ENCODE data around the gene TSPAN5. TPM values are rescaled to one million over a fixed set of nuclear protein-coding genes. Genes with fewer than 3 reads are reported as not detected.

TSPAN5 gene
- total RNA-seq, 4 donors from 2014 or later, result 2.1 to 5.8 (median 3.8) TPM

DNA sequence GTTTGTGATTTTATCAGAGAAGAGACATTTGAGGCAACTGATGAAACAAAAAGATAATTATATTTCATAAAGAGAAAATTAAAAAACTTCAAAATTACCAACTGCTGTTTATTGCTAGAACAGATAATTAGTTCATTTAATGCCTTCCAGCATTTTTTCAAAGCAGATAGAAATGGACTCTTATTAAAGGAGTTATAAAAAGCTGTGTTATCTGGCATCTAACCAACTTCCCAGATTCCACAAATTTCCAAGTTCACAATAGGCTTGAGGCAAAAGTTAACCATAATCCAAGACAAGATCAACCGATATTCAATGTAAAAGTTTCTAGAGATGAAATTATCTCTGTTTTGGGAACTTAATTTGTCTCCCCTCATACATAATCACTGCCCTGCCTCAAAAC, 152.4 kb downstream of the TSPAN5 start:
- DNase-seq, result no peak
- Histone ChIP-seq H3K9me3 (no peaks in the 10 kb centered on the region), H3K27me3 (no peaks in the 10 kb centered on the region), H3K4me3 (no peak overlapping the region), H3K36me3 (no peaks in the 10 kb centered on the region), H3K27ac (no peak overlapping the region), H3K4me1 (no peaks in the 10 kb centered on the region)
- TF ChIP-seq POLR2A (IDR thresholded peaks at IDR 0.05), result no peak
- TF ChIP-seq, protein P1, sequence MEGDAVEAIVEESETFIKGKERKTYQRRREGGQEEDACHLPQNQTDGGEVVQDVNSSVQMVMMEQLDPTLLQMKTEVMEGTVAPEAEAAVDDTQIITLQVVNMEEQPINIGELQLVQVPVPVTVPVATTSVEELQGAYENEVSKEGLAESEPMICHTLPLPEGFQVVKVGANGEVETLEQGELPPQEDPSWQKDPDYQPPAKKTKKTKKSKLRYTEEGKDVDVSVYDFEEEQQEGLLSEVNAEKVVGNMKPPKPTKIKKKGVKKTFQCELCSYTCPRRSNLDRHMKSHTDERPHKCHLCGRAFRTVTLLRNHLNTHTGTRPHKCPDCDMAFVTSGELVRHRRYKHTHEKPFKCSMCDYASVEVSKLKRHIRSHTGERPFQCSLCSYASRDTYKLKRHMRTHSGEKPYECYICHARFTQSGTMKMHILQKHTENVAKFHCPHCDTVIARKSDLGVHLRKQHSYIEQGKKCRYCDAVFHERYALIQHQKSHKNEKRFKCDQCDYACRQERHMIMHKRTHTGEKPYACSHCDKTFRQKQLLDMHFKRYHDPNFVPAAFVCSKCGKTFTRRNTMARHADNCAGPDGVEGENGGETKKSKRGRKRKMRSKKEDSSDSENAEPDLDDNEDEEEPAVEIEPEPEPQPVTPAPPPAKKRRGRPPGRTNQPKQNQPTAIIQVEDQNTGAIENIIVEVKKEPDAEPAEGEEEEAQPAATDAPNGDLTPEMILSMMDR (IDR thresholded peaks at IDR 0.05), result no peak

DNA sequence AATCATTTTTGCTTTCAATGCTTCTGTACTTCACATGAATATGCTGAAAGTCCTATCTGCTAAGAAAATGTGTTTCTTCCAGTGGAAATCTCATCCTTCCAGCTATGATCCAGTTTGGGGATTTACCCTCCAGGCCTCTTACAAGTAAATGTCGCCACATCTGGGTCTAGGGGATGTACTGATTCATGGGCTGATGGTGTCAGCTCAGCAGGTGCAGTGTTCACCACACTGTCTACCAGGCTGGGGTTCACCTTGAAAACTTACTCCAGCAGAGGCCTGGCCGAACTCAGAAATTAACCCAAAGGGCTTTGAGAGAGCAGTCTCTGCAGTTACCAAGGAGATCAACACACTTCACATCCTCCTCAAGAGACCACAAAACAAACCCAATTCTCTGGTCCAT, 154.3 kb downstream of the TSPAN5 start:
- H3K36me3 ChIP-seq, result no peaks in the 10 kb centered on the region
- no peak for TF ChIP-seq POLR2A (IDR thresholded peaks at IDR 0.05)
- TF ChIP-seq, protein P1 (IDR thresholded peaks at IDR 0.05), result no peak
- H3K4me1 ChIP-seq, result no peaks in the 10 kb centered on the region
- no peak overlapping the region for H3K27ac ChIP-seq
- no peaks in the 10 kb centered on the region for H3K9me3 ChIP-seq
- H3K27me3 ChIP-seq, result no peaks in the 10 kb centered on the region
- H3K4me3 ChIP-seq, result no peak overlapping the region
- DNase-seq, result no peak

DNA sequence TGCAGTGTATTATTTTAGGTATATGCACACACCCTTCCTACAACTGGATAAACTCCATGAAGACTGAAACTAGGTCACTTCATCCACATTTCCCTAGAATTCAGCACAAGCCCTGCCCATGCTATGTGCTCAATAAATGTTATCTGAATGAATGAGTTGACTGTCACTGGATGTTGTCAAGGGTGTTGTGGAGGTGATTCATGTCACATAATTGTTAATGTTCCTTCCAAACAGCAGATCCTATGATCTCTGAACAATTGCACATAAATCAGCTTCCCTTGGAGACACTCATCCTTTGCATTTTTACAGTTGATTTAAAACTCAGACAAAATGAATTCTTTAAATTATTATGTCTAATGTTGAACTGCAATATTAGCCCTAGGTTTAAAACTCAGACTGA, 154.7 kb downstream of the TSPAN5 start:
- Histone ChIP-seq H3K27ac (no peak overlapping the region), H3K4me1 (no peaks in the 10 kb centered on the region)

DNA sequence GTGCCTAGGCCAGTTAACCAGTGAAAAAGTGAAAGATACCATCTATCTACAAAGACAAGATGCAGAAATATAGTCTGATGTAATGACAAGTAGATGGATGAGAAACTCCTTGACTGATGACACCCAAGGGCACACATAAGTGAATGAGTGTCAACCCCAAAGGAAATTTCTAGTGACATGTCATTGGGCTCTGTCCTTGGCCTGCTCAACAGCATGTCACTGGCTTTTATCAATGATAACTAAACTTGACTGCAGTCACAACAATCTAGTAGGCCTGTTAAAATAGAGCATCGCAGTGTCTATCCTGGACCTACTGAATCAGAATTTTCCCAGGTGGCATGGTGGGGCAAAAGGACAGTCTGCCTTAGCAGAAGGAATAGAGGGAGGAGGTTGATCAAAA, 155.8 kb downstream of the TSPAN5 start:
- Histone ChIP-seq H3K27ac (no peak overlapping the region), H3K4me3 (no peak overlapping the region)
- DNase-seq, result no peak

More for the DNA sequence above, 154.7 kb downstream of the TSPAN5 start:
- DNase-seq, result no peak
- Histone ChIP-seq H3K27me3 (no peaks in the 10 kb centered on the region), H3K4me3 (no peak overlapping the region), H3K9me3 (no peaks in the 10 kb centered on the region), H3K36me3 (no peaks in the 10 kb centered on the region)
- TF ChIP-seq, protein P1 (IDR thresholded peaks at IDR 0.05), result no peak
- no peak for TF ChIP-seq POLR2A (IDR thresholded peaks at IDR 0.05)

DNA sequence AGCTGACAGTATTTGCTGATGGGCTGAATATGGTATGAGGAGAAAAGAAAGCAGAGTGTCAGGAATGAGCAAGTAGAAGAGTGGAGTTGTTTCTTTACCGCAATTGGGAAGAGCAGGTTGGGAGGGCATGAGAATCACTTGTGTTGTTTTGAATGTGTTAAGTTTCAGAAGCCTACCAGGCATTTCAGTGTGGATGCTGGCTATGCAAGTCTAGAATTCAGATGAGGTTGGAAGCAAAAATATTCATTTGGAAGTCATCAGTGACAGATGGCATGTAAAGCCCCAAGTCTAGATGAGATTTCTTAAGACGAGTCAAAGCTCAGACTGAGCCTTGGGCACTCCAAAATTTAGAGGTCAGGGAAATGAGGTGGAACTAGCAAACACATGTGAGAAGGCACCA, 156.4 kb downstream of the TSPAN5 start:
- DNase-seq, result no peak
- no peak overlapping the region for H3K27ac ChIP-seq
- H3K36me3 ChIP-seq, result no peaks in the 10 kb centered on the region

More for the DNA sequence above, 155.8 kb downstream of the TSPAN5 start:
- no peak for TF ChIP-seq POLR2A (IDR thresholded peaks at IDR 0.05)
- TF ChIP-seq, protein P1 (IDR thresholded peaks at IDR 0.05), result no peak
- Histone ChIP-seq H3K36me3 (no peaks in the 10 kb centered on the region), H3K9me3 (no peaks in the 10 kb centered on the region), H3K27me3 (no peaks in the 10 kb centered on the region), H3K4me1 (no peaks in the 10 kb centered on the region)

More for the DNA sequence above, 156.4 kb downstream of the TSPAN5 start:
- Histone ChIP-seq H3K4me3 (no peak overlapping the region), H3K9me3 (no peaks in the 10 kb centered on the region), H3K27me3 (no peaks in the 10 kb centered on the region), H3K4me1 (no peaks in the 10 kb centered on the region)
- TF ChIP-seq POLR2A (IDR thresholded peaks at IDR 0.05), result no peak
- TF ChIP-seq, protein P1 (IDR thresholded peaks at IDR 0.05), result no peak
